Measurements from ENCODE around the gene SNTG2. TPM values are rescaled to one million over a fixed set of nuclear protein-coding genes. Genes with fewer than 3 reads are reported as not detected.
"Not testable (repeated sequence)": the region's sequence is repeated elsewhere in the genome, so short reads cannot be mapped to it uniquely, and the experiment has no call there.

SNTG2 gene
- total RNA-seq, 2 donors from 2014 or later = 0.72 to 1.0 TPM

DNA sequence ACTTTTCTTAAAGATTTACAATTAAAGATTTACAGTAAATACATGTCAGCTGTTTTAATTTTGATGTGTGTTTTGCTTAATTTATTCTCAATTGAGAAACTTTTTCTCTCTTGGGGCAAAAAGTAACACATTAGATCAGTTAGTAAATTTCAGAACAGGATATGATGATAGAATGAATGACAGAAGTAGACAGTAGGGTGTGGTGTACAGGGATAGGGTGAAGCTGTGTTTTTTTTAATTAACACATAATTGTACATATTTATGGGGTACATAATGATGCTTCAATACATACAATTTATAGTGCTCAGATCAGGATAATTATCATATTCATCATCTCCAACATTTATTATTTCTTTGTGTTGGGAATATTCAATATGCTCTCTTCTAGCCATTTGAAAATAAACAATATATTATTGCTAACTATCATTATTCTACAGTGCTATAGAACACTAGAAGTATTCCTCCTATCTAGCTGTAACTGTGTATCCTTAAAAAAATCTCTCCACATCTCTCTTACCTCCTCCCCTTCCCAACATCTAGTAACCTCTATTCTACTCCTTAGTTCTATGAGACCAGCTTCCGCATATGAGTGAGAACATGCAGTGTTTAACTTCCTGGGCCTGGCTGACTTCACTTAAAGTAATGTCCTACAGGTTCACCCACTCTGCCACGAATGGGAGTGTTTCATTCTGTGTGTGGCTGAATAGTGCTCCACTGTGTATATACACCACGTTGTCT is 175.2 kb downstream of the SNTG2 start:
- intact Hi-C loops (cut with DNase I) = no loop called here
- Histone ChIP-seq H3K4me3 (no peak overlapping the region), H3K4me1 (no peaks in the 10 kb centered on the region), H3K36me3 (no peaks in the 10 kb centered on the region), H3K9me3 (no peaks in the 10 kb centered on the region), H3K27ac (no peak overlapping the region), H3K27me3 (no peaks in the 10 kb centered on the region), H3K9ac (ENCODE audit: low read depth in 2 of 2, low read length in 2 of 2) (no peak overlapping the region)
- TF ChIP-seq, protein P1, sequence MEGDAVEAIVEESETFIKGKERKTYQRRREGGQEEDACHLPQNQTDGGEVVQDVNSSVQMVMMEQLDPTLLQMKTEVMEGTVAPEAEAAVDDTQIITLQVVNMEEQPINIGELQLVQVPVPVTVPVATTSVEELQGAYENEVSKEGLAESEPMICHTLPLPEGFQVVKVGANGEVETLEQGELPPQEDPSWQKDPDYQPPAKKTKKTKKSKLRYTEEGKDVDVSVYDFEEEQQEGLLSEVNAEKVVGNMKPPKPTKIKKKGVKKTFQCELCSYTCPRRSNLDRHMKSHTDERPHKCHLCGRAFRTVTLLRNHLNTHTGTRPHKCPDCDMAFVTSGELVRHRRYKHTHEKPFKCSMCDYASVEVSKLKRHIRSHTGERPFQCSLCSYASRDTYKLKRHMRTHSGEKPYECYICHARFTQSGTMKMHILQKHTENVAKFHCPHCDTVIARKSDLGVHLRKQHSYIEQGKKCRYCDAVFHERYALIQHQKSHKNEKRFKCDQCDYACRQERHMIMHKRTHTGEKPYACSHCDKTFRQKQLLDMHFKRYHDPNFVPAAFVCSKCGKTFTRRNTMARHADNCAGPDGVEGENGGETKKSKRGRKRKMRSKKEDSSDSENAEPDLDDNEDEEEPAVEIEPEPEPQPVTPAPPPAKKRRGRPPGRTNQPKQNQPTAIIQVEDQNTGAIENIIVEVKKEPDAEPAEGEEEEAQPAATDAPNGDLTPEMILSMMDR (IDR thresholded peaks at IDR 0.05) = no peak
- DNase-seq = no peak

DNA sequence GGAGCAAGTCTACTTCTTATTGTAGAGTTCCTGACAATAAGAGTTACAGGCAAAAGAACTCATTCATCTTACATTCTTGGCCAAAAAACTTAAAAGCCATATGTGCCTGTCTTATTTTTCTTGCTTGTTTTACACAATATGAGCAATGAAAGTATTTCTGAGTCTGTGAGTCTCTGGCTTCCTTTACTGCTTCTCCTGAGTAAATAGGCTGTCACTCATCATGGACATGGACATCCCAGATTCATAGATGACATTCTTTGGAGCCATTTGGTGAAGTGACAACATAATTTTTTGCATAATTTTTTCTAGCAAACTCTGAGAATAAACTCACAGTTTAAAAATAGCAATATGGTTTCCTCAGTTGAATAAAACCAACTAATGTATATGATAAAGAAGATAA is 179.3 kb downstream of the SNTG2 start:
- Histone ChIP-seq H3K36me3 (no peaks in the 10 kb centered on the region), H3K27me3 (no peaks in the 10 kb centered on the region), H3K4me1 (no peaks in the 10 kb centered on the region), H3K9me3 (no peaks in the 10 kb centered on the region), H3K4me3 (no peak overlapping the region), H3K27ac (no peak overlapping the region), H3K9ac (ENCODE audit: low read depth in 2 of 2, low read length in 2 of 2) (no peak overlapping the region)
- no peak for DNase-seq
- TF ChIP-seq, protein P1 (IDR thresholded peaks at IDR 0.05) = no peak
- intact Hi-C loops (cut with DNase I) = no loop called here

DNA sequence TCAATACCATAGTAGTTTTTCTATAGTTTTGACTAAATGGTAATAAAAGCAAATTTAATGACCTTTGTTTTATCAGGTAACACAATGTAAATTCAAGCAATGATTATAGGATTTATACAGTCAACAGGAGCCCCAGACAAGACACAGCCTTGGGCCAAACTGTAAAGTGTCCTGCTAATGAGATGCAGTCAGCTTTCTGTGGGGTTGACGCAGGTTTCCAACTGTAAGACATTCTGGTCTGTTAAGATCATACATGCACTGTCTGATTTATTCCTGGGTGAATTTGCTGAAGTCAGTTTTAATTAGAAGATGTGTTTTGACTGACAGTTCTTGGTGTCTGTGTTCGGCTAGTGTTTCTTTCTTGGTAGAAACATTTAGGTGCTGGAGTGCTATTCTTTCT is 180.3 kb downstream of the SNTG2 start:
- TF ChIP-seq, protein P1 (IDR thresholded peaks at IDR 0.05) = no peak
- H3K36me3 ChIP-seq = no peaks in the 10 kb centered on the region
- H3K27ac ChIP-seq = no peak overlapping the region
- no peak overlapping the region for H3K4me3 ChIP-seq
- no peak overlapping the region for H3K9ac ChIP-seq (ENCODE audit: low read depth in 2 of 2, low read length in 2 of 2)
- no peak for DNase-seq
- no peaks in the 10 kb centered on the region for H3K9me3 ChIP-seq
- no peaks in the 10 kb centered on the region for H3K4me1 ChIP-seq
- intact Hi-C loops (cut with DNase I) = no loop called here
- no peaks in the 10 kb centered on the region for H3K27me3 ChIP-seq

DNA sequence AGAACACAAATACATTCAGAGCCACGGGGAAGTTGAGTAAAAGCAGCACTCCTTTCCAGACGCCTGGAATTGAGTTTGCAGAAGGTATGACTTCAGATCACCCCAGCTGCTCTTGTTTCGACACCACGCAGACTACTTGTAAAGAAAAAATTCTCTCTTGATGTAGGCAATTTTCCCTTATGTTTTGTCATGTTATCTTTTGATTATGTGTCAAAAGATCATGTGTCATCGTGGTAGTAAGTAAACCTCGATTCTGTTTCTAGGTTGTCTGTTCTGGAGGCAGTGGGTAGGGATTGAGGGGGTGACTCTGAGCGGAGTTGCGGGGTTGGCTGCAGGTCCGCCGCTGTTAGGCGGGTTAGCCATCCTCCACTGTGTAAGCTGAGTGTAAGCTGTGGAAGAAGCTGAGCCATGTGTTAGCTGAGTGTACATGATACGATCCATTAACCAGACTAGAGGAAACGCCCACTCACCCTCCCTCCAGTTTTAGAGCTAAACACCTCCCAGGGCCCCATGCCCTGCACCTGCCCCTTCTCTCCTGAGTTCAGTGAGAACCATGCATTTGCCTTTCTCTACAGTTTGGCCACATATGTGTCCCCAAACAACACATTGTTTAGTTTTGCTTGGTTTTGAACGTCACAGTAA is 181.8 kb downstream of the SNTG2 start:
- DNase-seq = no peak
- Histone ChIP-seq H3K4me3 (no peak overlapping the region), H3K27ac (no peak overlapping the region), H3K36me3 (no peaks in the 10 kb centered on the region), H3K9me3 (no peaks in the 10 kb centered on the region), H3K27me3 (no peaks in the 10 kb centered on the region), H3K4me1 (no peaks in the 10 kb centered on the region), H3K9ac (ENCODE audit: low read depth in 2 of 2, low read length in 2 of 2) (no peak overlapping the region)
- intact Hi-C loops (cut with DNase I) = no loop called here
- TF ChIP-seq, protein P1 (IDR thresholded peaks at IDR 0.05) = no peak

DNA sequence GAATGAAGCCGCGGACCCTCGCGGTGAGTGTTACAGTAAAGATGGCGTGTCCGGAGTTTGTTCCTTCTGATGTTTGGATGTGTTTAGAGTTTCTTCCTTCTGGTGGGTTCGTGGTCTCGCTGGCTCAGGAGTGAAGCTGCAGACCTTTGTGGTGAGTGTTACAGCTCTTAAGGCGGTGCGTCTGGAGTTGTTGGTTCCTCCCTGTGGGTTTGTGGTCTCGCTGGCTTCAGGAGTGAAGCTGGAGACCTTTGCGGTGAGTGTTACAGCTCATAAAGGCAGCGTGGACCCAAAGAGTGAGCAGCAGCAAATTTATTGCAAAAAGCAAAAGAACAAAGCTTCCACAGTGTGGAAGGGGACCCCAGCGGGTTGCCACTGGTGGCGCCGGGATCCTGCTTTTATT is 183.2 kb downstream of the SNTG2 start:
- H3K9me3 ChIP-seq; H3K4me3 ChIP-seq; H3K9ac ChIP-seq (ENCODE audit: low read depth in 2 of 2, low read length in 2 of 2); H3K4me1 ChIP-seq; H3K36me3 ChIP-seq; DNase-seq; H3K27ac ChIP-seq; intact Hi-C loops (cut with DNase I); H3K27me3 ChIP-seq: not testable (repeated sequence)

DNA sequence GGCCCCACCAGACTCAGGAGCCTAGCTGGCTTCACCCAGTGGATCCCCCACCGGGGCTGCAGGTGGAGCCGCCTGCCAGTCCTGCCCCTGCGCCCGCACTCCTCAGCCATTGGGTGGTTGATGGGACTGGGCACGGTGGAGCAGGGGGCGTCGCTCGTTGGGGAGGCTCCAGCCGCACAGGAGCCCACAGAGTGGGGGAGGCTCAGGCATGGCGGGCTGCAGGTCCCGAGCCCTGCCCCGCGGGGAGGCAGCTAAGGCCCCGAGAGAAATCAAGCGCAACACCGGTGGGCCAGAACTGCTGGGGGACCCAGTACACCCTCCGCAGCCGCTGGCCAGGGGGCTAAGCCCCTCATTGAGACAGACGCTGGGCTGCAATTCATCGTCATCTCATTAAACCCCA is 184.0 kb downstream of the SNTG2 start:
- no peaks in the 10 kb centered on the region for H3K36me3 ChIP-seq
- H3K27ac ChIP-seq = no peak overlapping the region
- DNase-seq = no peak
- H3K9ac ChIP-seq (ENCODE audit: low read depth in 2 of 2, low read length in 2 of 2) = no peak overlapping the region
- no peak overlapping the region for H3K4me3 ChIP-seq
- H3K4me1 ChIP-seq = no peaks in the 10 kb centered on the region
- no peaks in the 10 kb centered on the region for H3K27me3 ChIP-seq
- no peaks in the 10 kb centered on the region for H3K9me3 ChIP-seq
- TF ChIP-seq, protein P1 (IDR thresholded peaks at IDR 0.05) = no peak
- intact Hi-C loops (cut with DNase I) = no loop called here
